Trophoblast cell (in vitro differentiated cells and primary cell): Measurements from ENCODE around the gene SLC6A20.

ENCODE experiments used
- DNase-seq, 2 donors: peaks; one replicate each; pipeline ENCODE4 v3.0.0-alpha.2; 2016
- H2AFZ ChIP-seq: 2 replicates; pipeline ENCODE4 v1.6.1; 2013; ENCODE audit warnings: low read length, moderate library complexity, mild to moderate bottlenecking; ENCODE audit not compliant: insufficient read depth, poor library complexity
- H2AK5ac ChIP-seq: 2 replicates; pipeline ENCODE4 v1.6.1; 2013; ENCODE audit warnings: mild to moderate bottlenecking, low read length
- H2BK120ac ChIP-seq: 2 replicates; pipeline ENCODE4 v1.6.1; 2013; ENCODE audit warnings: low read length, mild to moderate bottlenecking, moderate library complexity; ENCODE audit not compliant: insufficient read depth, poor library complexity
- H2BK12ac ChIP-seq: 2 replicates; pipeline ENCODE4 v1.6.1; 2013; ENCODE audit warnings: mild to moderate bottlenecking, low read length, moderate library complexity
- H2BK5ac ChIP-seq: 2 replicates; pipeline ENCODE4 v1.6.1; 2013; ENCODE audit warnings: low read length, low read depth, moderate library complexity, mild to moderate bottlenecking; ENCODE audit not compliant: poor library complexity
- H3K14ac ChIP-seq: 2 replicates; pipeline ENCODE4 v1.6.1; 2013; ENCODE audit warnings: mild to moderate bottlenecking, low read length
- H3K18ac ChIP-seq: 2 replicates; pipeline ENCODE4 v1.6.1; 2013; ENCODE audit warnings: mild to moderate bottlenecking, low read length
- H3K23ac ChIP-seq: 2 replicates; pipeline ENCODE4 v1.6.1; 2013; ENCODE audit warnings: low read length
- H3K27ac ChIP-seq: 2 replicates; pipeline ENCODE4 v1.5.1; 2013; ENCODE audit warnings: low read depth, mild to moderate bottlenecking, inconsistent platforms, low read length, moderate library complexity
- H3K27me3 ChIP-seq: 2 replicates; pipeline ENCODE4 v1.6.1; 2013; ENCODE audit warnings: inconsistent platforms, mild to moderate bottlenecking, low read length, moderate library complexity; ENCODE audit not compliant: insufficient read depth
- H3K36me3 ChIP-seq, 2 experiments: 1 replicate in 1 of 2; 2 replicates in 1 of 2; pipeline ENCODE4 v1.6.1; 2013; ENCODE audit warnings: low read length in 2 of 2, mild to moderate bottlenecking in 2 of 2, moderate library complexity in 1 of 2; ENCODE audit not compliant: insufficient read depth in 2 of 2, control insufficient read depth in 1 of 2
- H3K4ac ChIP-seq: 2 replicates; pipeline ENCODE4 v1.6.1; 2013; ENCODE audit warnings: low read depth, mild to moderate bottlenecking, low read length, moderate library complexity
- H3K4me1 ChIP-seq, 2 experiments: 1 replicate in 1 of 2; 2 replicates in 1 of 2; pipeline ENCODE4 v1.6.1; 2013; ENCODE audit warnings: low read length in 2 of 2, mild to moderate bottlenecking in 2 of 2, moderate library complexity in 1 of 2; ENCODE audit not compliant: insufficient read depth in 2 of 2, control insufficient read depth in 1 of 2
- H3K4me2 ChIP-seq: 2 replicates; pipeline ENCODE4 v1.6.1; 2013; ENCODE audit warnings: inconsistent platforms, mild to moderate bottlenecking, low read length, moderate library complexity
- H3K4me3 ChIP-seq: 2 replicates; pipeline ENCODE4 v1.5.1; 2013; ENCODE audit warnings: mild to moderate bottlenecking, low read depth, low read length, inconsistent platforms
- H3K79me1 ChIP-seq: one replicate; pipeline ENCODE4 v1.6.1; 2013; ENCODE audit warnings: low read length
- H3K79me2 ChIP-seq: 2 replicates; pipeline ENCODE4 v1.6.1; 2013; ENCODE audit warnings: low read length, mild to moderate bottlenecking; ENCODE audit not compliant: control insufficient read depth, insufficient read depth, poor library complexity
- H3K9ac ChIP-seq: 2 replicates; pipeline ENCODE4 v1.6.1; 2013; ENCODE audit warnings: mild to moderate bottlenecking, low read length
- H3K9me3 ChIP-seq: 2 replicates; pipeline ENCODE4 v1.6.1; 2013; ENCODE audit warnings: low read depth, mild to moderate bottlenecking, control low read depth, inconsistent platforms, low read length; ENCODE audit not compliant: insufficient read depth
- H4K12ac ChIP-seq: 2 replicates; pipeline ENCODE4 v1.6.1; 2013; ENCODE audit warnings: low read depth, mild to moderate bottlenecking, low read length, moderate library complexity
- H4K8ac ChIP-seq: 2 replicates; pipeline ENCODE4 v1.6.1; 2013; ENCODE audit warnings: low read depth, mild to moderate bottlenecking, low read length, moderate library complexity
- H4K91ac ChIP-seq: one replicate; pipeline ENCODE4 v1.6.1; 2013; ENCODE audit warnings: low read depth, mild to moderate bottlenecking, low read length, moderate library complexity
- WGBS: extraction: QIAGEN DNeasy Blood & Tissue Kit; methylation state at CpG from one replicate; pipeline ENCODE4 v1.1.7; 2013; ENCODE audit warnings: missing lambda C conversion rate; ENCODE audit not compliant: insufficient read length, insufficient coverage; ENCODE audit errors: extremely low coverage; 5-methylcytosine and 5-hydroxymethylcytosine counted together

The SLC6A20 gene

GRCh38 chr3:45841420-45841756 is 45.1 kb upstream of the SLC6A20 start:
- no CpG with 5 or more reads among the region's 15 CpGs for whole genome bisulfite sequencing

GRCh38 chr3:45838466-45838865 is 42.1 kb upstream of the SLC6A20 start:
- Histone ChIP-seq H3K27me3 (no peaks in the 10 kb centered on the region), H3K4me2 (no peak overlapping the region), H2AK5ac (no peak overlapping the region), H2BK5ac (no peak overlapping the region), H3K18ac (no peak overlapping the region), H3K9me3 (no peaks in the 10 kb centered on the region), H3K4me3 (no peak overlapping the region), H3K79me1 (no peaks in the 10 kb centered on the region), H4K91ac (no peak overlapping the region), H3K9ac (no peak overlapping the region), H2AFZ (no peak overlapping the region), H4K8ac (no peak overlapping the region), H4K12ac (no peak overlapping the region), H2BK120ac (no peak overlapping the region), H3K14ac (no peak overlapping the region), H3K79me2 (no peaks in the 10 kb centered on the region), H3K27ac (no peak overlapping the region), H3K4ac (no peak overlapping the region), H3K36me3 (no peaks in the 10 kb centered on the region), H3K4me1 (peaks cover 0 to 2% of the 10 kb centered on the region in 2 experiments), H2BK12ac (no peak overlapping the region), H3K23ac (no peak overlapping the region)
- no peak for DNase-seq
- WGBS: no CpG with 5 or more reads among the region's 1 CpG

More at GRCh38 chr3:45841420-45841756, 45.1 kb upstream of the SLC6A20 start:
- peak overlapping the region; percentile 92 for H2AFZ ChIP-seq
- H3K9ac ChIP-seq: peak overlapping the region; percentile 66
- peak; percentile 2 to 48 for DNase-seq
- no peak overlapping the region for H4K91ac ChIP-seq
- H3K27me3 ChIP-seq: no peaks in the 10 kb centered on the region
- H4K8ac ChIP-seq: peak overlapping the region; percentile 81
- no peaks in the 10 kb centered on the region for H3K9me3 ChIP-seq
- H3K14ac ChIP-seq: no peak overlapping the region
- no peak overlapping the region for H2BK5ac ChIP-seq
- no peaks in the 10 kb centered on the region for H3K79me1 ChIP-seq
- no peak overlapping the region for H2BK12ac ChIP-seq
- no peaks in the 10 kb centered on the region for H3K36me3 ChIP-seq
- peak overlapping the region; percentile 95 for H3K4me2 ChIP-seq
- H3K79me2 ChIP-seq: no peaks in the 10 kb centered on the region
- H3K23ac ChIP-seq: no peak overlapping the region
- H3K4me3 ChIP-seq: peak overlapping the region; percentile 89
- H3K18ac ChIP-seq: no peak overlapping the region
- H3K4ac ChIP-seq: no peak overlapping the region
- H3K4me1 ChIP-seq: peaks cover 0 to 2% of the 10 kb centered on the region in 2 experiments
- H4K12ac ChIP-seq: peak overlapping the region; percentile 19
- H3K27ac ChIP-seq: no peak overlapping the region
- H2BK120ac ChIP-seq: no peak overlapping the region
- H2AK5ac ChIP-seq: no peak overlapping the region

- H2BK120ac ChIP-seq: no peak overlapping the region
- H3K4ac ChIP-seq: no peak overlapping the region
- H3K9ac ChIP-seq: no peak overlapping the region
- H4K91ac ChIP-seq: no peak overlapping the region
- no peak overlapping the region for H2AFZ ChIP-seq
- peaks cover 2 to 5% of the 10 kb centered on the region in 2 experiments for H3K36me3 ChIP-seq
- no peaks in the 10 kb centered on the region for H3K79me2 ChIP-seq
- DNase-seq: peak in 1 of 2 donors; percentile 24
- H3K79me1 ChIP-seq: no peaks in the 10 kb centered on the region
- H4K8ac ChIP-seq: no peak overlapping the region
- no peak overlapping the region for H4K12ac ChIP-seq
- H3K9me3 ChIP-seq: no peaks in the 10 kb centered on the region
- H3K27me3 ChIP-seq: no peaks in the 10 kb centered on the region
- H3K4me1 ChIP-seq: no peaks in the 10 kb centered on the region
- no peak overlapping the region for H3K18ac ChIP-seq
- H3K4me3 ChIP-seq: no peak overlapping the region
- no peak overlapping the region for H2BK12ac ChIP-seq
- no peak overlapping the region for H2AK5ac ChIP-seq
- 100% methylated on average over 1 of the region's 5 CpGs for WGBS
- no peak overlapping the region for H3K27ac ChIP-seq
- no peak overlapping the region for H3K14ac ChIP-seq
- no peak overlapping the region for H3K23ac ChIP-seq
- H2BK5ac ChIP-seq: no peak overlapping the region
- H3K4me2 ChIP-seq: no peak overlapping the region
These were observed 36.4 kb upstream of the SLC6A20 start for GRCh38 chr3:45832699-45833098.

GRCh38 chr3:45830121-45830520 is 33.8 kb upstream of the SLC6A20 start:
- Histone ChIP-seq H2BK5ac (no peak overlapping the region), H4K12ac (no peak overlapping the region), H3K79me1 (no peaks in the 10 kb centered on the region), H2BK120ac (no peak overlapping the region), H2BK12ac (no peak overlapping the region), H3K18ac (no peak overlapping the region), H4K8ac (no peak overlapping the region), H3K36me3 (peaks cover 2 to 5% of the 10 kb centered on the region in 2 experiments), H3K4me2 (no peak overlapping the region), H3K4ac (no peak overlapping the region), H3K23ac (no peak overlapping the region), H3K79me2 (no peaks in the 10 kb centered on the region), H3K27me3 (no peaks in the 10 kb centered on the region), H2AK5ac (no peak overlapping the region), H3K4me1 (no peaks in the 10 kb centered on the region), H3K9ac (no peak overlapping the region), H2AFZ (no peak overlapping the region), H3K27ac (no peak overlapping the region), H3K14ac (no peak overlapping the region), H4K91ac (no peak overlapping the region), H3K4me3 (no peak overlapping the region), H3K9me3 (no peaks in the 10 kb centered on the region)
- no peak for DNase-seq
- WGBS: no CpG with 5 or more reads among the region's 5 CpGs
